ENCODE results near the gene RHOH.

DNA sequence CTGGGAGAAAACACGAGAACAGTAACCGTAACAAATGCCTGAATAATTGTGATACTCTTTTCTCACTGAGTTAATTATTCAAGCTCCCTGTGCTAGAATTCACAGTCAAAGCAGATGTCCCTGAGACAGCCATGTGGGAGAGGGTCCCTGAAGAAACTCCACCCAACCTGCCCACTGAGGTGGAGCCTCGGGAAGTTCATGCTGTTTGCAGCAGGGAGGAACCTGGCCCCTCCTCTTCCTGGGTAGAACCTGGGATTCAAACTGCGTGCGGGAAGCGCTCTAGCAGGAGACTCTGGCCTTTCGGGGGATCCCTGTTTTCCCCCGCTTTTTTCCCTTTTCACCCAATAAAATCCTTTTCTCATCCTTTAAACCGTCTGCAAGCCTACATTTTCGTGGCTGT, 20.2 kb upstream of the RHOH start:
- TF ChIP-seq, protein P1, sequence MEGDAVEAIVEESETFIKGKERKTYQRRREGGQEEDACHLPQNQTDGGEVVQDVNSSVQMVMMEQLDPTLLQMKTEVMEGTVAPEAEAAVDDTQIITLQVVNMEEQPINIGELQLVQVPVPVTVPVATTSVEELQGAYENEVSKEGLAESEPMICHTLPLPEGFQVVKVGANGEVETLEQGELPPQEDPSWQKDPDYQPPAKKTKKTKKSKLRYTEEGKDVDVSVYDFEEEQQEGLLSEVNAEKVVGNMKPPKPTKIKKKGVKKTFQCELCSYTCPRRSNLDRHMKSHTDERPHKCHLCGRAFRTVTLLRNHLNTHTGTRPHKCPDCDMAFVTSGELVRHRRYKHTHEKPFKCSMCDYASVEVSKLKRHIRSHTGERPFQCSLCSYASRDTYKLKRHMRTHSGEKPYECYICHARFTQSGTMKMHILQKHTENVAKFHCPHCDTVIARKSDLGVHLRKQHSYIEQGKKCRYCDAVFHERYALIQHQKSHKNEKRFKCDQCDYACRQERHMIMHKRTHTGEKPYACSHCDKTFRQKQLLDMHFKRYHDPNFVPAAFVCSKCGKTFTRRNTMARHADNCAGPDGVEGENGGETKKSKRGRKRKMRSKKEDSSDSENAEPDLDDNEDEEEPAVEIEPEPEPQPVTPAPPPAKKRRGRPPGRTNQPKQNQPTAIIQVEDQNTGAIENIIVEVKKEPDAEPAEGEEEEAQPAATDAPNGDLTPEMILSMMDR (IDR thresholded peaks at IDR 0.05): no peak
- TF ChIP-seq POLR2AphosphoS5 (IDR thresholded peaks at IDR 0.05) (no peak), POLR2A (IDR thresholded peaks at IDR 0.05) (no peak)
